Activated naive CD8-positive, alpha-beta T cell treated with anti-CD3 and anti-CD28 coated beads, Interleukin-2, amount 50 U/mL, for 24 hours (primary cell): ENCODE measurements around the gene LIG1.

Experiments
- ATAC-seq: fragments of 150-1000 bp; cut with Tn5 transposase; one replicate; pipeline ENCODE4 v1.10.0; 2021
- DNase-seq: peaks from one replicate; pipeline ENCODE4 v3.0.0; 2021
- H3K27ac Mint-ChIP-seq: one replicate; pipeline ENCODE4 v1.8.0; 2021; ENCODE audit warnings: mild to moderate bottlenecking, mixed read lengths
- H3K27me3 Mint-ChIP-seq: one replicate; pipeline ENCODE4 v1.8.0; 2021; ENCODE audit warnings: mixed read lengths
- H3K36me3 Mint-ChIP-seq: one replicate; pipeline ENCODE4 v1.8.0; 2021; ENCODE audit warnings: low read depth, mixed read lengths
- H3K4me1 Mint-ChIP-seq: one replicate; pipeline ENCODE4 v1.8.0; 2021; ENCODE audit warnings: mixed read lengths
- H3K4me3 Mint-ChIP-seq: one replicate; pipeline ENCODE4 v1.8.0; 2021; ENCODE audit warnings: mild to moderate bottlenecking, moderate library complexity, mixed read lengths
- H3K9me3 Mint-ChIP-seq: one replicate; pipeline ENCODE4 v1.8.0; 2021; ENCODE audit warnings: mixed read lengths

LIG1 gene

DNA sequence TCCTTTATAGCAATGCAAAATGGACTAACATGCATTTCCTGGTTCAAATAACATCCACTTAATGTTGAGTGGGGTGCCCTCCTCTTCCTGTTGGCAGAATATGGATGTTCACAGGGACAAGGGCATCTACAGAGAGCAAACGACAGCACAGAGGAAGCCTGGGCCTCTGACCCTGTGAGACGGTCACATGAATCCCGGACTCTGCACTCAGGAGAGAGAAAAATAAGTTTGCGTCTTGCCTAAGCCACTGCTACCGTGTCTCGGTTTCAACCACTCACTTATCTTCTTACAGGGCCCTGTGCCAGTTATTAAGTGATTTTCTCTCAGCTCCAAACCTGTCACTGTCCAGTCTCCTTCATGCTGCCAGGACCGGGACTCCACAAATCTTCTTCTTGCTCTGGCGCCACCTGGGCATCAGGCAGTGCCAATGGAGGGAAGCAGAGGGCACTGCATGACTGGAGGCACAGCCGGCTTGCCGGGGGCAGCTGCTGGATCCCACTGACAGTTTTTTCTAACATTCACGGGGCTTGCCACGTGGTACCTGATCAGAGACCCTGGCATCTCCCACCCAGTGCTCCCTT lies 11.8 kb downstream of the LIG1 start:
- no peak for ATAC-seq
- no peak for DNase-seq
- no peaks in the 10 kb centered on the region for H3K27me3 Mint-ChIP-seq
- H3K27ac Mint-ChIP-seq, result no peak overlapping the region
- no peaks in the 10 kb centered on the region for H3K4me1 Mint-ChIP-seq
- no peak overlapping the region for H3K4me3 Mint-ChIP-seq
- H3K36me3 Mint-ChIP-seq, result peaks cover 38% of the 10 kb centered on the region
- no peaks in the 10 kb centered on the region for H3K9me3 Mint-ChIP-seq

DNA sequence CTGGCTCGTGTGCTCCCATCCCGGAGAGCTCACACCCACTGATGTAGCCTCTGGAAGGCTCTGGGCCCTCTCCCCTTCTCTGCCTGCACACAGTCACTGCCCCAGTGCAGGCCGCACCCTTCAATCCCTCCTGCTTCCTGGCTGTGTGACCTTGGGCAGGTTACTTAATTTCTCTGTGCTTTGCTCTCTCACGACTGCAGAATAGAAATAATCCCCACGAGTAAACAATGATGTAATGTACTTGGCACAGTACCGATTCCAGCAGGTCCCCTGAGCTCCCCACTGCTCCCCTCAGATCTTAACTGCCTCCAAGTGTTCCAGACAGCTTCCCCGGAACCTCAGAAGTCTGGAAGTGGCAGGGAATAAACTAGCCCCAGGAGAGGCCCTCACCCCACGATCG lies 16.1 kb downstream of the LIG1 start:
- DNase-seq, result no peak
- H3K9me3 Mint-ChIP-seq, result no peaks in the 10 kb centered on the region
- no peaks in the 10 kb centered on the region for H3K27me3 Mint-ChIP-seq
- no peaks in the 10 kb centered on the region for H3K4me1 Mint-ChIP-seq
- peaks cover 40% of the 10 kb centered on the region for H3K36me3 Mint-ChIP-seq
- no peak for ATAC-seq
- peak overlapping the region; percentile 17 for H3K27ac Mint-ChIP-seq
- H3K4me3 Mint-ChIP-seq, result no peak overlapping the region

DNA sequence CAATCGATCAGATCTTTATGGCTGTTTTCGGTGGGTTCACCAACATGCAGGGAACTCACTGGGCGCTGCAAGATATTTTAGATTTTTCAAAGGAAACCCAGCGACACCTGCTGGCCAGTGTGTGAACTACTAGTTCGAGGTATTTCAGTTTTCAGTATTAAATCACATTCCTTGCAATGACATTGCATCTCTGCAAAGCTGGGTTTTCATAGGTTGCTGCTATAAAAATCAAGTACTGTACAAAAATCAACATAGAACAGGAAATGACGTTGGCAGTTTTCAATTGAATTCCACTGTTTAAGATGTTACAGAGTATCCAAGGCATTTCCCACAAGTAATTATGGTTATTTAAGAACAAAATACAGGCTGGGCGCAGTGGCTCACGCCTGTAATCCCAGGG lies 17.6 kb downstream of the LIG1 start:
- DNase-seq, result peak; percentile 67
- ATAC-seq, result no peak
- Mint-ChIP-seq H3K27ac (no peak overlapping the region), H3K36me3 (peaks cover 34% of the 10 kb centered on the region), H3K27me3 (no peaks in the 10 kb centered on the region), H3K4me3 (no peak overlapping the region), H3K4me1 (no peaks in the 10 kb centered on the region), H3K9me3 (no peaks in the 10 kb centered on the region)

DNA sequence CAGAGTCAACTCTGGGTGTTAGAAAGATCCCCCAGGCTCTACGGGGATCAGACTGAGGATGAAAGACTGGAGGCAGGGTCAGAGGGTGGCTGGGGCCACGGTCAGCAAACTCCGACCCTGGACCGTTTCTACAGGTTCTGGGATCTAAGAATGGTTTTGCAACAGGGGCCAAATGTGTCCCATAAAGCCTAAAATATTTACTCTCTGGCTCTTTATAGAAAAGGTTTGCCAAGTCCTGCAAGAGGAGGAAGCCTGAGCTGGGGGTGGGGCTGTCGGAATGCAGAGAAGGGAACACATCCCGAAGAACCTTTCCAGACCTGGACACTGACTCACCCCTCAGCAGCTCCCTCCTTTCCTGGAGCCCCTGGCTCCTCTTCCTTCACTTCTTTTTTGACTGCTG lies 20.7 kb downstream of the LIG1 start:
- Mint-ChIP-seq H3K36me3 (peaks cover 35% of the 10 kb centered on the region), H3K9me3 (no peaks in the 10 kb centered on the region), H3K27ac (no peak overlapping the region), H3K27me3 (no peaks in the 10 kb centered on the region), H3K4me1 (no peaks in the 10 kb centered on the region), H3K4me3 (no peak overlapping the region)
- no peak for ATAC-seq
- no peak for DNase-seq

DNA sequence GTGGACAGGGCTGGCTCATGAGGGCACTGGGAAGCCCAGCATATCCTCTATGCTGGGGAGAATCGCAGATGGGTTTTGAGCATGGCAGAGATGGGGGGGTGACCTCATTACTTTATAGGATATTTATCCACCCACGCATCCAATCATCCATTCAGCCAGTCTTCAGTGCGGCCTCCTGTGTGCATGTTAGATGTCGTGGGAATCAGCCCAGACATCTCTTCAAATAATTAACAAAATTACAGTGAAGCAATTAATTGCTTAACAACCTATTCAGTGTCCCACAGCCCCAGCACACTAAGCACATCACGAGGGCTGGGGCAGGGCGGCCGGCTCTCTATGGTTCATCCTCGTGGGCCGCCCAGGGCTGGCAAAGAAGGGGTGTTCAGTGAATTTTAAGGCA lies 21.6 kb downstream of the LIG1 start:
- H3K4me3 Mint-ChIP-seq, result no peak overlapping the region
- H3K27me3 Mint-ChIP-seq, result no peaks in the 10 kb centered on the region
- H3K27ac Mint-ChIP-seq, result no peak overlapping the region
- no peaks in the 10 kb centered on the region for H3K4me1 Mint-ChIP-seq
- ATAC-seq (no peak), DNase-seq (no peak)
- H3K9me3 Mint-ChIP-seq, result no peaks in the 10 kb centered on the region
- peaks cover 42% of the 10 kb centered on the region for H3K36me3 Mint-ChIP-seq

DNA sequence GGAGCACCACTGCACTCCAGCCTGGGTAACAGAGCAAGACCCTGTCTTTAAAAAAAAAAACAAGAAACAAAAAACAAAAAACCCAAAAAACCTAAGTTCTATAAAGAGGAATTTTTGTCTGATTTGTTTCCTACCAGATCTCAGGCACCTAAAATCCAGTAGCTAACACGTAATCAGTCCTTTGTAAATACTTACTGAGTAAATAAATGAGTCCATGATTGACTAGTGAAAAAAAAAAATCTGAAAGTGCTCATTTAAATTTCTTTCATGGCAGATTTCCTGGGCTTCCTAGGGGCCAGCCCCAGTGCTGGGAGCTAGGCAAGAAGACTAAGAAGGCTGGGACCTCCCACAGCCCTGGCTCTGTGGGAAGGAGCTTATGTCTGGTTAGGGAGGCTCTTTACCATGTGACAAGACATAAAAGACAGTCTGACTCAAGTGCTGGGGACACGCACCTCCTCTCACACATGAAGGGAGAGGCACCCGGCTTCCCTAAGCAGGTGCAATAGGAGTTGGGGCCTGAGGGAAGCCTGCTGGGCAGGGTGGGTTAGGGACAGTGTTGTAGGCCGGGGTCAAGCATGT lies 22.5 kb downstream of the LIG1 start:
- DNase-seq (no peak), ATAC-seq (no peak)
- Mint-ChIP-seq H3K27me3 (no peaks in the 10 kb centered on the region), H3K9me3 (no peaks in the 10 kb centered on the region), H3K27ac (no peak overlapping the region), H3K4me3 (no peak overlapping the region), H3K4me1 (no peaks in the 10 kb centered on the region), H3K36me3 (peaks cover 45% of the 10 kb centered on the region)

DNA sequence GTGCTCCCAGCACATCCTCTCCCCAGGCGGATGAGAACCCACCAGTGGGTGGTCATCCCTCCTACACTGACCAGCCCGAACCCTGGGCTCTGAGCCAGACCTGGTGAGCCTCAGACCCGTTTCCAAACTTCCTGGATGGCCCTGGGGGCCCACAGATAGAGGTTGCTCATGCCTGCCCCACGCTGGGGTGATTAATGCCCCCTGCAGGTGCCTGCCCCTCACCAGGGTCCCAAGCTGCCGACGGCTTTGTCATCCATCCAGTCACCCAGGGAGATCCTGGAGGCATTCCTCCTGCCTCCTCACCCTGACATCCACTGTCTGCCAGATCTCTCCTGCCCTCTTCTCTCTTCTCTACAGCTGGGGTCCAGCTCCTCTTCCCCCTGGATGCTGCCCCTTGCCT lies 31.1 kb downstream of the LIG1 start:
- no peaks in the 10 kb centered on the region for H3K27me3 Mint-ChIP-seq
- ATAC-seq, result no peak
- DNase-seq, result no peak
- no peak overlapping the region for H3K4me3 Mint-ChIP-seq
- no peak overlapping the region for H3K27ac Mint-ChIP-seq
- peaks cover 35% of the 10 kb centered on the region for H3K36me3 Mint-ChIP-seq
- H3K4me1 Mint-ChIP-seq, result no peaks in the 10 kb centered on the region
- H3K9me3 Mint-ChIP-seq, result no peaks in the 10 kb centered on the region

DNA sequence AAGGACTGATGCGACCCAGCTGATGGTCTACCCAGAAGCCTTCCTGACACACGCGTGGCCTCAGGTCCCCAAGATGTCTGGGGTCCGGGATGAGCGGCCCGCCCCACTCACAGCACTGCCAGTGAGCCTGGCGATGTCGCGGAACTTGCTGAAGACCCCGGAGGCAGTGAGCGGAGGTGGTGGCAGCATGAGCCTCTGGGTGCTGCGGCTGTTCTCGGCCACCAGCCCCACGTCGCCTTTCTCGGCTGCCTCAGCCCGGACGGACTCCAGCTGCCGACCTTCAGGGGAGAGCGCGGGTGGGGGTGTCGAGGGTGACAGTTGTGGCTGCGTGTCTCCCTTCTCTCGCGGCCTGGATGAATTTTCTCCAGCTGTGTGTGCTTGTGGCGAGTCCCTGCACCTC lies 32.7 kb downstream of the LIG1 start:
- no peak overlapping the region for H3K27ac Mint-ChIP-seq
- H3K4me3 Mint-ChIP-seq, result no peak overlapping the region
- H3K27me3 Mint-ChIP-seq, result no peaks in the 10 kb centered on the region
- H3K9me3 Mint-ChIP-seq, result no peaks in the 10 kb centered on the region
- H3K36me3 Mint-ChIP-seq, result peaks cover 27% of the 10 kb centered on the region
- no peaks in the 10 kb centered on the region for H3K4me1 Mint-ChIP-seq
- no peak for ATAC-seq
- DNase-seq, result no peak

DNA sequence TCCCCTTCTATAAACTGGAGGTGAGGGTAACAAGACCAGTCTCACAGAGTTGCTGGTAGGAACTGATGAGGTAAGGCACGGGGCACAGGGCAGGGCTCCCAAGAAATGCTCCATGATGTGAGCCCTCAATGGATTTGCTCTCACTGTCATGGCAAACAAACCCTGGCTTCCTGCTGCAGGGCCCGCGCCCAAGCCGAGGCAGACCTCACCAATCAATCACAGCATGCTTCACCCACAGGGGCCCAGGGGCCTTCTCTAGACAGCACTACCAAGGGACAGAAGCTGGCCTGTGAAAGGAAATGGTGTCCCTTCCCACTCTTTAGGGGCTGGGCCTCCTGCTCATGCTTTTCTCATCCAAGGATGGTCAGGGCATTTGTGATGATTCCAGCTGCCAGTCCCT lies 33.6 kb downstream of the LIG1 start:
- H3K27me3 Mint-ChIP-seq, result no peaks in the 10 kb centered on the region
- DNase-seq, result no peak
- H3K27ac Mint-ChIP-seq, result no peak overlapping the region
- peaks cover 29% of the 10 kb centered on the region for H3K36me3 Mint-ChIP-seq
- H3K9me3 Mint-ChIP-seq, result no peaks in the 10 kb centered on the region
- H3K4me3 Mint-ChIP-seq, result no peak overlapping the region
- H3K4me1 Mint-ChIP-seq, result no peaks in the 10 kb centered on the region
- no peak for ATAC-seq

DNA sequence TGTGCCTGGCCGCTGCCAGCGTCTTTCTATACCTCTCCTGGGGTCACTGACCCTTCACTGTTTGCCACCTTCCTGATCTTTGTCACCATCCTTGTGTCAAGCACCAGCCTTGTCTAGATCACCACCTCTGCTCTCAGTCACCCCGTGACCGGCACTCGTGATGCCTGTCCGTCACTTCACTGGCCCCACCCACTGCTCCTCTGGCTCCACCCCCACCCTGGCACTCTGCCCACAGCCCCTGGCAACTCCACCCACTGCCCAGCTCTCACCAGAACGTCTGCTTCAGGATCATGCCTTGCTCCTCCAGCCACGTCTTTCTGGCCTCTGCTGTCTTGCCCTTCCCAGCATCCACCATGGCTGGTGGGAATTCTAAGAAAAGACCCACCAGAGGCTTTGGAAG lies 34.7 kb downstream of the LIG1 start:
- H3K27me3 Mint-ChIP-seq, result no peaks in the 10 kb centered on the region
- no peak overlapping the region for H3K4me3 Mint-ChIP-seq
- no peaks in the 10 kb centered on the region for H3K9me3 Mint-ChIP-seq
- ATAC-seq (no peak), DNase-seq (peak; percentile 22)
- peaks cover 33% of the 10 kb centered on the region for H3K36me3 Mint-ChIP-seq
- no peak overlapping the region for H3K27ac Mint-ChIP-seq
- H3K4me1 Mint-ChIP-seq, result no peaks in the 10 kb centered on the region

DNA sequence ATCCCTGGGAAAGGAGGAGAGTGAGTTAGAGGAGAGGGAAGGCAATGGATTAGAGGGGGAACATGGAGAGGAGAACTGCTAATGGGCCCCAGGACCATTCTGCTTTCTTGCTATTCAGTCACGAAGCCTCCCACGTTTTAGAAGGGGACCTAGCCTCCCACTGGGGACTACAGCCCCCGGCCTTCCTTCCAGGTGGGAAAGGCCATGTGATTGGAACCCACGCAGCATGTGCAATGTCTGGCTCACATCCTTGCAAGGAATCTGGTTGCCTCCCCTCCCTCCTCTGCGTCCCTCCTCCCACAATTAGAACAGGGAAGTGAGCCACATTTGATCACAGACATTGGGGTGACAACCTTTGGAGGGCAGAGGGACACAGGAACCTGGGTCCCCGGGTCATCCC lies 37.0 kb downstream of the LIG1 start:
- H3K27me3 Mint-ChIP-seq, result no peaks in the 10 kb centered on the region
- H3K4me1 Mint-ChIP-seq, result no peaks in the 10 kb centered on the region
- ATAC-seq (no peak), DNase-seq (no peak)
- H3K36me3 Mint-ChIP-seq, result peaks cover 38% of the 10 kb centered on the region
- no peak overlapping the region for H3K27ac Mint-ChIP-seq
- H3K9me3 Mint-ChIP-seq, result no peaks in the 10 kb centered on the region
- H3K4me3 Mint-ChIP-seq, result no peak overlapping the region

DNA sequence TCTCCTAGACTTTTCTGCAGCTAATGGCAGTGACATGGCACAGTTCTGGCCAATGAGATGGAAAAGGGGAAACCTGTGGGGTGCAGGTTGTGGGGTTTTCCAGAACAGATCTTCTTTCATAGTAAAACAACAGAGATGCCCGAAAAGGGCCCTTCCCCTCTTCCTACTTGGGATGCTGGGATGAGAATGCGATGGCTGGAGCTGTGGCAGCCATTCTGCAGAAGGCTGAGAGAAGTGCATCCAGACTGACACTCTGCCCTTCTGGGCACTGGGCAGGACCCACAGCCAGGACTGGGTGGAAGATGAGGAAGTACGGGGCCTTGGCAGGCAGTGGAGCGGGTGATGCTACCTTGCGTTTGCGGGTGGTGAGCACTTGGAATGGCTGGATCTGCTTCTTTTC lies 42.6 kb downstream of the LIG1 start:
- Mint-ChIP-seq H3K36me3 (peaks cover 69% of the 10 kb centered on the region), H3K9me3 (no peaks in the 10 kb centered on the region), H3K4me1 (peaks cover 12% of the 10 kb centered on the region), H3K4me3 (no peak overlapping the region), H3K27ac (no peak overlapping the region), H3K27me3 (no peaks in the 10 kb centered on the region)
- DNase-seq (no peak), ATAC-seq (no peak)

DNA sequence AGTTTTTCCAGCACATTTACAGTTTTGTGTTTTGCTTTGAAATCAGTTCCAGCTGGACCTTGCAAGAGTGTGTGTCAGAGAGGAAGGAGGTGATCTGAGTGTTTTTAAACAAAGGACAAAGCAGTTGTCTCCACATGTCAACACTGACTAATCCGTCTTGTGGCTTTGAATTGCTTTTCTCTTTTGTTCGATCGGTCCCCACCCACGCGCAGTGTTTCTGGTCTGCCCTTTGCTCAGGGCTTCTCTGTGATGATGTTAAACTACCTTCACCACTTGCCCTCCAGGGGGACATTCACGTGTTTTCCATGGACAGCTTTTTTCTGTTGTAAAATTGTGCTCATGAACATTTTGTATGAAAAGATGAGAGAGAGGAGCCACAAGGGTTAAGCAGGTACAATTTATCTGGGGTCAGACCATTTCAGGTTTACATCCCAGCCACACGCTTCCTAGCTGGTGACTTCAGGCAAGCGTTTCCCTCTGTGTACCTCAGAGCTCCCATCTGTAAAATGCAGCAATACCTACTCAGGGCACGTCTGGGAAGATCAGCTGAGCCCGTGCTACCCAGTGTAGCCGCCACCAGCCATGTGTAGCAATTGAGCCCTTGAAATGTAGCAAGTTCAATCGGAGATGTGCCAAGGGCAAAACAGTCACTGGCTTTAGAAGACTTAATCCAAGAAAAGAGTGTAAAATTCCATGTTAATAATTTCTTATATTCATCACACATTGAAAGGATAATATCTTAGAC lies 46.1 kb downstream of the LIG1 start:
- Mint-ChIP-seq H3K27me3 (no peaks in the 10 kb centered on the region), H3K36me3 (peaks cover 73% of the 10 kb centered on the region), H3K4me3 (no peak overlapping the region), H3K4me1 (peaks cover 18% of the 10 kb centered on the region), H3K9me3 (no peaks in the 10 kb centered on the region), H3K27ac (peak overlapping the region; percentile 57)
- peak; percentile 69 for DNase-seq
- ATAC-seq, result peak; percentile 88

DNA sequence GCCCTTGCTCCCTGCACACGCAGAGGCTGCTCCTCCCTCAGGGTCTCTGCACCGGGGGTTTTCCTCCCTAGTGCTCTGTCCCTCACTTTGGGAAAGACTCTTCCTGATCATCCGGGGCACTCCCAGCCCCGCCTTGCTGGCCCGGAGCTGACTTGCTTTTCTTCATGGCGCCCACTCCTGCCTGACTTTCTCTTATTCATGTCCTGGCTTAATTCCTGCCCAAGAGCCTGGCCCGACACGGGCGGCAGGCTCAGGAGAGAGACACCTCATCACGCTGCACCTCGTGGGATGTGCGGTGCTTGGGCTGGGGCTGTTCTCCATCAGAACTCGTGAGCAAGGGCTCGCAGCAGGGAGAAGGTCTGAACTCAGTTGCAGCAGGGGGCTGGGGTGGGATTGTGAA lies 47.7 kb downstream of the LIG1 start:
- H3K4me1 Mint-ChIP-seq, result peaks cover 28% of the 10 kb centered on the region
- peaks cover 70% of the 10 kb centered on the region for H3K36me3 Mint-ChIP-seq
- peak overlapping the region; percentile 21 for H3K27ac Mint-ChIP-seq
- no peaks in the 10 kb centered on the region for H3K9me3 Mint-ChIP-seq
- H3K4me3 Mint-ChIP-seq, result no peak overlapping the region
- no peak for DNase-seq
- ATAC-seq, result no peak
- H3K27me3 Mint-ChIP-seq, result no peaks in the 10 kb centered on the region

DNA sequence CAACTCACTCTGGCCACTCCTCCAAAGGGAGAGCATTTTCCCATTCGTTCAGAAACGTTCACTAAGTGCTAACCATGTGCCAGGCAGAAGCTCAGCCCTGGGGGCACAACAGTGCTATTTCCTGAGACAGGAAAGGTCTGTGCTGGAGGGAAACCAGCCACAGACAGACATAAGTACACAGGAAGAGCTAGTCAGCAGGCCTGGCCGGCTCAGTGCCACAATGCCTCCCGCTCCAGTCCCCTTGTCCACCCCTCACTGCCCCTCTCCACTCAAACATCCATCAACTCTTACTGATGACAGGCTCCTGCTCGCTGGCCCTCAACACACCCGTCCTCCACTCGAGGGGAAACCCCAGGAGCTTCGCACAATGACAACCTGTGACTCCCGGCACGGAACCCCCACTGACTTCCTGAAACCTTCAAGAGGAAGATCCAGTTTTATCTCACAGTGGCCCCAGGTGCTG lies 48.2 kb downstream of the LIG1 start:
- Mint-ChIP-seq H3K27me3 (no peaks in the 10 kb centered on the region), H3K9me3 (no peaks in the 10 kb centered on the region), H3K36me3 (peaks cover 68% of the 10 kb centered on the region), H3K4me1 (peaks cover 29% of the 10 kb centered on the region), H3K4me3 (no peak overlapping the region), H3K27ac (peak overlapping the region; percentile 21)
- ATAC-seq (no peak), DNase-seq (no peak)
